GM21390 (cell line): Measurements from ENCODE around the gene DPP6.
A peak's percentile ranks its signal among the peaks of the same experiment; 100 is the strongest.

Source experiments
- ATAC-seq: cut with Tn5 transposase; IDR thresholded peaks from one replicate; pipeline ENCODE4 v1.9.1; 2021; ENCODE audit not compliant: unreplicated experiment

The DPP6 gene

DNA sequence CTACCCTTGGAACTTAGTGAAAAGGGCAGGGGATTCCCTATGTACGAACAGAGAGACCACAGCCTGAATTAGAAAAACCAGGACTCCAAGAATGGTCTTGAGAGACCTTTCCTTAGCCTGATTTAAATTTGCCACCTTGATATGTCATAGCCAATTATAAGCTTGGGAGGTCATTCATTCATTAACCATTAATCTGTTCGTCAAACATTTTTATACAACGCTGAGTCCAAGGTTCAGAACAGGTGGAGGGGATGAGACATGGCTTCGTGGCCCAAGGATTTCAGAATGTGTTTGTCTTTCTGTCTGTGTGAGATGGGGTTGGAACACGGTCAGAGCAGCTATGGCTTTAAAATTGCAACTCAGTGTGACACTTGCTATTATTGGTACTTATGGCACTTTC, 792.8 kb downstream of the DPP6 start:
- no peak for ATAC-seq

DNA sequence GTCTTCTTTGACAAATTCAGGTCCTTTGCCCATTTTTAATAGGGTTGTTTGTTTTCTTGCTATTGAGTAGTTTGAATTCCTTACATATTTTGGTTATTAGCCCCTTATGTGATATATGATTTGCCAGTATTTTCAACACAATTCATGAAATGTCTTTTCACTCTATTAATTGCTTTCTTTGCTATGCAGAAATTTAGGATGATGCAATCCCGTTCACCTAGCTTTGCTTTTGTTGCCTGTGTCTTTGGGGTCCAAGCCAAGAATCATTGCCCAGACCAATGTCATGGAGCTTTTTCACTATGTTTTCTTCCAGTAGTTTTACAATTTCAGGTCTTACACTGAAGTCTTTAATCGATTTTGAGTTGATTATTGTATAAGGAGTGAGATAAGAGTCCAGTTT, 796.3 kb downstream of the DPP6 start:
- no peak for ATAC-seq

DNA sequence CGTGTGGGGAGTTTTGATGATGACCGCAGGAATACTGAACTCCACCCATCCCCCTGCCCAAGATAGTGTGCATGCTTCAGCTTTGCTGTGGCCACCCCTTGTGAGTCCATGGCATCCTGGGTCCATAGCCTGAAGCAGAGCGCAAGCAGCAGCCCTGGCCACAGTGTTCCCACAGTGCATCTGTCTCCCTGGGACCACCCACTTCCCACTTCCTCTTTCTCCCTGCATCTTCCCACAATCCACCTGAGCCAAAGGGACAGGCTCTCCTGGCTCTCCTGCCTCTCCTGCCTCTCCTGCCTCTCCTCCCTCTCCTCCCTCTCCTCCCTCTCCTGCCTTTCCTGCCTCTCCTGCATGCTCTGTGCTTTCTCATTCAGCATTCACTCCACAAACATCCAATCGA, 800.0 kb downstream of the DPP6 start:
- no peak for ATAC-seq

DNA sequence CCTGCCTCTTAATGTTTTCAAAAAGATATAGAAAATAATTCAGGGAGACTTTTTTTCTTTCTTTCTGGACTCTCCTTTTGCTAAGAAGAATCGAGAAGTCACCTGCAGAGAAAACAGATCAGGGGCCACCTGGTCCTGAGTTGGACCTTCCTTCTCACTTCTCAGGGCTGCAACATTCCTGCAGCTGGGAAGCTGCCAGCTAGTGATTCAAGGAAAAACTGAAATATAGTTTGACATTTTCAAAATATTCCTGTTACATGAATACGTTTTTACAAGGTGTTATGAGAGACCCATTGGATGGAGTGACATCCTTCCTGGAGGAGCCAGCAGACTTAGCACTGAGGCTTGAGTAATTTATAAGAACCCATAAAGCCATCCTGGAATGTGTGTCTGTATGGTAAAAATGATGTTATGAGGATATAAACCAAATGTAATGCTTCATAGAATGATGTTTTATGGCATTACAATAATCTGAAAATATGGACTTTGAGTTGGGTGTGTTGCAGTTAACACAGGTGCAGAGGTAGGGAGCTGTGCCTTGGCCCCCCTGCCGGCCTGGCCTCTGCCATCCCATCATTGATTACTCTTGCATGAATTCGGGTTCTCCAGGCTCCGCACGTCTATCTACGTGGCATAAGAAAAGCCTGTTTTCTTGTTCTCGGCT, 801.0 kb downstream of the DPP6 start:
- ATAC-seq, result no peak

DNA sequence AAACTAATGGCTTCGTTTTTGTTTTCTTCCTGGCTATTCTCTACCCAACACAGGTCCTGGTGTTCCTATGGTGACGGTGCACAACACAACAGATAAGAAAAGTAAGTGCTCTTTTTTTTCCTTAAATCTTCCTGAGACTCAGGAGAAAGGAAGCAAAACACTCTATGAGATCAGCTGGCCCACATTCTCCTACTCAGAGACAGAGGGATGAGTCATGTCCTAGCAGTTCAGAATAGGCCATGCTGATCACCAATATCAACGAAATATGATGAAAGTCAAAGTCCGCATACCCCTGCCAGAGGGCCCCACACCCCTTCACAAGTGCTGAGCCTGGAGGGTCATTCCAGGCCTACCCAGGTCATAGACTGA, 801.5 kb downstream of the DPP6 start:
- no peak for ATAC-seq

DNA sequence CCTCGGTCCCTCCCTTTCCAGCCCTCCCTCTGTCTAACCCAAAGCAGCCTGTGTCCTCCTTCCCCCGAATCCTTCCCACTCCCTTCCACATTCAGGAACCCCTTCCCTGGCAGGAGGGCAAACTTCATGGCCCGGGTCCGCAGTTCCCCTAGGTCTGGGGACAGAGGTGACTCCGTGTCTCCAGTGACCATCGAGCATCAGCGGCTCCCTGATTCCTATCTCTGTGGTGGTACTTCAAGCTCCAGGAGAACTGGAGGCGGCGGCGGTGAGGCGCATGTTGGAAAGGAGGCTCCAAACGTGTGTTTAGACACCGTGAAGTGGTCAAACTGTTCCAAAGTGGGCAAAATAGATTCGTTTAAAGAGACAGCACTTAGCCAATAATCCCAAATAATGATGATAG, 802.6 kb downstream of the DPP6 start:
- no peak for ATAC-seq

DNA sequence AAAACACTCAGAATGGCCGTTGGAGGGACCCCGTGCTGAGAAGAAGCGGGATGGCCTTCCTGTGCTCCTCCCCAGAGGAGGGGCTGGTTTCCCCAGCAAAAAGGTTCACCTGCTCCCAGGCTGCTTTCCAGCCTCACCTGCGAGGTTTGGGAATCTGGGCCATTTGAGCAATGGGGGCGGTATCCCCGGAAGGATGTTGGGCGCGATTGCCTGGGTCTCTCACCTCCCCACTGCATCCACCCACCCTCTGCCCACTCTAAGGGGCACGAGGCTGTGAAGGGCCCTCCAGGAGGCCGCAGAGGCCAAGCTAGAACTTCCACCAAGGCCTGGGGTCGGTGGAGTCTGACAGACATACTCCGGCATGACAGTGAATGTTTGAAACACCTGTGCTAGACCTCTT, 803.2 kb downstream of the DPP6 start:
- ATAC-seq, result no peak

DNA sequence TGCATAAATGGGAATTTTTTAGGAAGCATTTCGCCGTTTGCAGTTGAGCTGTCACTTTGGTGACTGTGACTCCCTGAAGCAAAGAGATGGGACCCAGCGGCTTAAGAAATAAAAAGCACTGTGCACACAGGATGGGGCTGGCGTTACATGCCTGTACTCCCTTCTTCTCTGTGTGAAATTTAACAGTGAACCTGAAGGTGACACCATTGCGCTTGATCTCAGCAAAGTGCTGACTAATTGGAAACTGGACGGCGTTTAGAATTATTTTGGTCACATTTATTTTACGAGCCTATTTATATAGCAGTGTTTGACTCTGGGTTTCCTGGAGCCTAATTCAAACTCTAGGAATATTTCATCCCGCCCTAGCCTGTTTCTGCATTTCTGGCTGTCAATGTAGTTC, 804.5 kb downstream of the DPP6 start:
- ATAC-seq, result no peak

DNA sequence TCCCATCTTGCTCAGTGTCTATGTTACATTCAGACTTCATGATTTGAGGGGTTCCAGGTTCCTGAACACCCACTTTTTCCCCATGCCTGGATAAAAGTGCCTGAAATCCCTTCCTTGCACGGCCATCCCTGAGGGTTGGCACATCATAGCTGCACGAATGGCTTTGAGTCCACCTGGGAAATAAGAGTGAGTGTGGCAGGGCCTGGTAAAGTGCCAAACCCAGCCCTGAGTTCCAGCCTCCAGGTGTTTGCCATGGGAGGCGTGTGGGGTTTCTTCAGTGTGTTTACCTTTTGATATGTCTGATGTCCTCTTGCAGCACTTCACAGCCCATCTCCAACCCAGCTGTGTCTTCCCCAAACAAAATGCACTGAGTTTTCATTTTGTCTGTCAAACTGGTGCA, 805.0 kb downstream of the DPP6 start:
- no peak for ATAC-seq

DNA sequence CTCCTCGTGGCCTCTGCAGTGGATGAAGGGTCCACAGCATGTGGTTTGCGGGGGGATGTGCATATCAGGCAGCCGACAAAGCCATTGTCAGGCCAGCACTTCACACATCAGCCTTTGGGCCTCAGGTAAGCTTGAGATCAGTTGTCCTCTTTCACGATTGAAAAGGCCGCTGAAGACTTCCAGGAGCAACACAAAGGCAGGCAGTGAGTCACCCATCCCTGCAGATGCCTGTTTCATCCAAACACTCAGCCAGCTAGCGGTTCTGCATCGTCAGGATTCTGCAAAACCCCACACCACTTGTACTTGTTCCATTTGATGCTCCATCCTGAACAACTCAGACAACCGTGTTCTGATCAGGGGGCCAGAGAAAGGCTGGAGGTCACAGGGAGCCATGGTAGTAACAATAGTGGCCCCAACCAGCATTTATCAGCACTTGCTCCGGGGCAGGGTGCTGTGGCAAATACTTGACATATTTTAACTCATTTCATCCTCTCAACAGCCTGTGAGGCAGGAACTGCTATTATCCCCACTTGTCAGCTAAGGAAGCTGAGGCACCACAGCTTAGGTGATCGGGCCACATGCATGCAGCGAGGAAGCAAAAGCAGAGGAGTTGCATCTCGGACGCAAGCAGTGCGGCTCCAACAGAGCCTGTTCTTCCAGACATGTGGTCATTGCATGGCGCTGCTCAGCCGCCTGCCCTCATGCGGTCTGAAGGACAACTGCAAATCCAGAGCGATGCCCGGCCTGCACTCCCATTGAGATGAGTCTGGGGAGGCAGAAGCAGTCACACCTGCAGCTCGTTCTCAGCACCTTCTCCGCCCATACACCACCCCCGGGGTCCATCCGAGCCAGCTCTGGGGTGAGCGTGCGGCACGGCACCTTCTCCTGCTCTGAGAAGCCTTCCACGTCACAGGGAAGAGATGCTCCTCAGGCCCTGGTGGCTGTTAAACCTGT, 805.8 kb downstream of the DPP6 start:
- ATAC-seq, result no peak

DNA sequence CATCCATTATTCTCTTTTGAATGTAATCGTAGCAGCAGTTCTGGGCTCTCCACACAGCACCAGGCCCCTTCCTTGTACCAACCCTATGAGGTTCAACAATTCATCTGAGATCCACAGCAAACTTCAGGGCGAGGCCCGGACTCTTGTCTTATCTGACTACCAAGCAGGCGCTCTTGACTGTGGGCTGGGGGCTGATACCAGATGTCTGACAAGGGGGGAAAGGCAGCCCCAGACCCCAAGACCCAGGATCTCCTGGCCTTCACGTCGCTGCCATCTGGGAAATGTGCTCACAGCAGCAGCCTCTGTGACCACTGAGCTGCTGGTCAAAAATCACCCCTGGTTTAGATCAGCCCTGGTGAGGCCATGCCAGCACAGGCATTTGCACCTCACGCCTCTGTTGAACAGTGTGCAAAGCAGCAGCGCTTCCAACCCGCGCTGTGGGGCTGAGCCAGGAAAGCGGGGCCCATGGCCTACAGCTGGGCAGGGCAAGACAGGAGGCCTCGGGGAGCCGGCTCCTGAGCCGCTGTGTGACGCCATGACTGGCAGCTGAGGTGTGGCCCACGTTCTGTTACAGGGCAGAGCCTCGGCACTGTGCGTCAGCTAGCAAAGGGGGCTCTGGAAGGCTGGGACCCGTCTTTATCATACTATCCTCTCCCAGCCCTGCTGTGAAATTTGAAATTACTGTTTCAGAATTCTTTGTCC, 806.8 kb downstream of the DPP6 start:
- ATAC-seq, result no peak

DNA sequence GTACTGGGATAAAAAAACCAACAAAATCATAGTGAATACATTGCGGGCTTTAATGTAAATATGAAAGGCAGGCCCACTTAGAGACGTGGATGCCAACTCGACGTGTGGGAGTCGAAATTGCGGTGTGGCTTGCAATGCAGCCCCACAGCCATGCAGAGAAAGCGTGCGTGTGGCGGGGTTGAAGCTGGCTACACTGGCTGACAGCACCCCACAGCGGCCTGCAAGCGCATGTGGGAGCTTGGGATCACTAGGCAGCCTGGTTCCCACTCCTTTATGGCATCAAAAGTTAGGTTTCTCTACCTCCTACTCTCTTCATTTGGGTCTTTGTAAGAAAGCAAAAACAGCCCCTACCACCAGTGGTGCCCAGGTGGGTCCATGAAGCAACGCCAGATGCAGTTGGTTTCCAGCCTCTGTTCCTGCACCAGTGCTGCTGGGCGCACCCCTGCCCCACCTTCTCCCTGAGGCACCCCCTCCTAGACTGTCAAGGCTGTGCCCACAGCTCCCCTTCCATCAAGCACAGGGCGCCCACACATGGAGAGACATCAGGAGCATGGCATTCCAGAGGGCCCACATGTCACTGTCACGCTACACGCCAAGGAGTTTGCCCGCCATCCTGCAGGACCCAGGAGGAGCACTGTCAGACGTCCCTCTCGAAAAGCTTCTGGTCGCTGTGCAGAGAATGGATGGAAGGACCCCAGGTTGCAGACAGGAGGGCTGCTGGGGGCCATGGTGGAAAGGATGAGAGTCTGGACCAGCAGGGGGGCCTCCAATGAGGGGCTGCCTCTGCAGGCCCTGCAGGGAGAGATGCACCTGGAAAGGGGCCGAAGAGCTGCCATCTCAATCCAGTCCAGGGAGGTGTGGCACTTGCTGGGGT, 807.8 kb downstream of the DPP6 start:
- ATAC-seq, result no peak

DNA sequence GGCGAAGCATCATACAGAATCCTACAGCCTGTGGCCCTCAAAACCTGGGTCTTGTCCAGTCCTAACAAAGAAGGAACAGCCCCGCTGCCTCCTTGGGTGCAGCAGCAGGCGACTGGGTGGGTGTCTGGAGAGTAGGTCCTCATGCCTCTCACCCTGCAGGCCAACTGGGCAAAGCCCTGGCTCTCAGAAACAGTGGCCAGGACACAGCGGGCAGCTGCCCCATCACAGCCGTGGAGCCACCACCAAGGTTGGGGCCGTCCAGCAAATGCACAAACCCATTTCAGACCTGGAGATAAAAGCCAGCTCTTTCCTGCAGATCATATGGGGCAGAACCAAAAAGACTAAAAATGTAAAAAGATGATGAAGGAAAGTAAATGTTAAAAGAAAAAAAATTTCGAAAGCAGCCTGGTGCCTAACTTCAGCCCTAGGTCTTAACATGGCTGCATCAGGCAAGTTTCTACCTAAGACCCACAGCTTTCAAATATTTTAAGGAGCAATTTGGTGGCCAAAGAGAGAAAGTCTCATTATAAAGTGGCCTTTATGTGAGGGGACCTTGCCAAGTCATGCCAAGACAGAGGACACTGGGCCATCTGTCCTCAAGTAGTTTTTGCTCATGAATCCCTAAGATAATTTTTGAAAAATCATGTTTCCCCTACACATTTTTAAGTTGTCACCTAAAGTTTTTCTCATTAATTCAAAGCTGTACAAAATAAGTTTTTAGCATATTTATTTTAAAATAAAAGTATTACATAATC, 808.6 kb downstream of the DPP6 start:
- no peak for ATAC-seq

DNA sequence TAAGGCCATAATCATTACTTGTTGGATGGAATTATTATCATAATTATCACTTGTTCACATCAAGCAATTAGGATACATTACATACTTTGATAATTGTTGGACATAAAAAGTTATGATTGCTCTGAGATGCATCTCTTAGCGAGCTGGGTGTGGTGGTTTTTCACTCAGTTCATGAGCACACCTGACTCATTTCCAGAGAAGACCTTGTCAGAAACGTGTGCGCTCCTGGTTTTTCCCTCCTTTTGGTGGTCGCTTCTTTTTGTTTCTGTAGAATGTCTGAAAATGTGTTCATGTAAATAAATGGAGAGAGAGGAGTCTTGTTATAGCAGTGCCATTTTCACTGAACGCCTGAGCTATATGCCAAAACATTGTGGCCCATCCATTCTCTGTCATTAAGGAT, 809.4 kb downstream of the DPP6 start:
- ATAC-seq, result no peak

DNA sequence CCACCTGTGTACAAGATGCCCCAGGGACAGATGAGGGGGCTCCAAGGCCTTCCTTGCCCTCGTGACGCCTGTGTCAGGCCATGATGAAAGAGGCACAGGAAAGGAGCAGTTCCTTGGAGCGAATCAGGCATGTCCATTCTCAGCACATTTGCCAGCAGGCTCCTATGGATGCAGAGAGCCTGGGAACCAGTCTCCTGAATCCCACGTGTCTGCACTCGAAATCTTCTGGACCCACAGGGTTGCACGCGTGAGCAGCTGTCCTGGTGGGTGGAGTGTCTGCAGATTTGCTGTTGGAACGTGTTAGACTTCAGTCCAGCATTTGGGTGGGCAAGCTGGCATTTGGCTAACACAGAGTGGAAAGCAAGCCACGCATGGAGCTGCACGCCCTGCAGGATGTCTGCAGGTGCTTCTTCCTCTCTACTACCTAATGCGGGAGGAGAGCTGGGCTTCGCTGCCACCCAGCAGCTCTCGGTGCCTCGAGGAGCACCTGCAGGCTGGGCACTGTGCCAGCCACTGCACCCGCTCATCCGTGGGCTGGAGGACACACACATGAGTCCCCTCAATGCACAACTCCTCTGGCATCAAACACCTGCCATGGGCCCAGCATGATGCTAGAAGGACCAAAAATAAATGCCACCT, 810.1 kb downstream of the DPP6 start:
- ATAC-seq, result no peak

DNA sequence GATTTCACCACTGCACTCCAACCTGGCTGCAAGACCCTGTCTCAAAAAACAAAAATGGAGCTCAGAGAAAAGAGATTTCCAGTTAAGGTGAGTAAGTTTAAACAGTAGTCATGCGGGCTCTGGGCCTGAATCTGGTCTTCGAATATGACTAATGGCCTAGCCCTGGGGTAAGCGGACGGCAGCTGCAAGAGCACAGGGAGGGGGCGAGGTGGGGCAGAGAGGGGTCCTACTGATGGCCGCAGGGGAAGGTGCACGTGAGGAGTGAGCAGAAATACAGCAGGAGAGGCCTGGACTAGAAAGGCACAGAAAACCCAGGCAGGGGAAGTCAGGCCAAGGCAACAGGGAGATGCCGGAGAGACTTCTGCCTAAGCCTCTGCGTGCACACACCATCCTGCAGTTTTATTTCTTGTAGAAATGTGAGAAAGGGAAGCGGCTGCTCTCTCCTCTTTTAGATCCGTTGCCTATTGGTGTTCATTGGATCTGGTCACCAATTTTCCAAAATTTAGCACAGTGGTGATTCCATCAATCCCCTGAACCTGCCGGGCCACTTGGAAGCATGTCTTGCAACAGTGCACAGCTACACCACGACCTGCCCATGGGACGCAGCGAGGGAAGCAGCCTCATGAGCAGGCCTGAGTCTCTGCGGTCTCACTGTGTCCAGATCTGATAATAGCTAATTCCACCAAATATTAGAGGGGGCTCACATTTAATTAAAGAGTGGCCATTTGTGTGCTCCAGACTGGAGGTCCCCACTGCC, 811.7 kb downstream of the DPP6 start:
- ATAC-seq, result no peak

DNA sequence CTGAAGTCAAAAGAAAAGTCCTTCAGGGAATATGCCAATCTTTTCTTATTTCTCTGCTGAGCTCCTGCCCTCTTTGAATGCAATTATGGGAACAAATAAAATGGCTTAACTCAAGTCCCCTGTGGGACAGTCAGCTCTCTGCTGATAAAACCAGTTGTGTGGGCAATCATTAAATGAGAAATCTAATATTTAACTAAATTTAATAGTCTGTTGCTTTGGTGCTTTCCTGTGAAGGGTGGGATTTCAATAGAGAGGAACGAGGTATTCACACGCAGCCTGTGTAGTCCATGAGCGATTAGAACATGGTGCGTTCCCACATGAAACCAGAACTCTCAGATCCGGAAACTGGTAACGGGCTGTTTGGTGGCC, 812.3 kb downstream of the DPP6 start:
- no peak for ATAC-seq

DNA sequence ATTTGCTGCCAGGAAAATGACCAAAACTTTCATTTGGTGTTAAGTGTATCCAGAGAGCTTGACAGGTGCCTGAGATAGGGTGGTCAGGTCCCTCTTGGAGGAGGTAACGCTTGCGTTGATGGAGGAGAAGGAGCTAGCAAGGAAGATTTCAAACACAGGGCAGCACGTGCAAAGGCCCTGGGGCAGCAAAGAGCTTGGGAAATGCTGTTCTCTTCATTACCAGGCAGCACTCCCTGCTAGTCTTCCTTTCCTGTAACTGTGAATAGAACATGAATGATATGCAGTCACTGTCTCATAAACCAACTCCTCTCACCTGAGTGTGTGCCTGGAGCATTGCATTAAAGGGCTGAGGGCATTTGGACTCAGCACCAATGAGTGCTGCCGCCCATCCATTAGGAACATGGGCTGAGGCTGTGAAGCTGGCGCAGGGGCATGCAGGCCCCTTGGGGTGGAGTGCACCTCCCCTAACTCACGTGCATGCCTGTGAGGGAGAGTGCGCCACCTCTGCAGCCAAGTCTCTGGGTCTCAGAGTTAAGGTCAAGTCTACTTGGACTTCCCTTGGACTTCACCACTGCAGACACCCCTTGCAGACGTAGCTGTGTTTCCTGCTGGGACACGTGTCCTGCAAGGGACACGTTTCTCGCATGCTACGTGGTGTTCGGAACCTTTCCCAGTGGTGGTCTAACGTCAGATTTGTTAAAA, 813.9 kb downstream of the DPP6 start:
- ATAC-seq, result no peak

DNA sequence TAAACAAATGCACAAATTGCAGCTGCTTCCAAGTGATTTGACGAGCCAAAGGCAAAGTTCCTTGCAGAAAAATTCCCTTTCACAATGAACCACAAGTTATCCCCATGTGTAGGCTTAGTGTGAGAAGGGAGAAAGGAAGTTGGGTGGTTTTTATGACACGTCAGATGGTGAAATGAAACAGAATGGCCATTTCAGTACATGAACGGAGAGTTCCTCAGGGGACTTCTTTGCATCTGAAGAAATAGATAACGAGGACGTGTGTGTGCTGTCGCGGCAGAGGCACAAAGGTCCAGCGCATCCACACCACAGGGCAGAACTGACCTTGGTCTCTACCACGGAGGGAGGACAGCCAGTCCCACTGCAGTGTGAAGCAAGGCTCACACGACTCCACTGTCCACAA, 814.9 kb downstream of the DPP6 start:
- peak; percentile 58 for ATAC-seq
